MCF 10A (cell line): ENCODE measurements around the gene PPP6R2. TPM values are rescaled to one million over a fixed set of nuclear protein-coding genes. Genes with fewer than 3 reads are reported as not detected.

Source experiments
- BruUV-seq: library from RNA; stranded (reverse); fragments of 400-500 nt; replicated peaks from 2 replicates; lab custom pipeline; 2021; lab: Mats Ljungman, UMichigan
- CTCF ChIA-PET: fragments of 300-600 bp; sonication (Branson Sonifier 250); formaldehyde crosslinking; extraction: SDS; loops from one replicate; lab custom pipeline; 2021; ENCODE audit warnings: antibody characterized with exemption, inconsistent platforms; lab: Yijun Ruan, JAX
- POLR2A ChIA-PET: fragments of 300-600, 350-650 bp; sonication (Branson Sonifier 250); formaldehyde crosslinking; extraction: SDS; loops from one replicate; lab custom pipeline; 2020; ENCODE audit warnings: antibody characterized with exemption, inconsistent platforms; lab: Yijun Ruan, JAX
- DNase-seq: peaks from one replicate; pipeline ENCODE4 v3.0.0-alpha.2; 2018; ENCODE audit not compliant: unreplicated experiment
- H3K27ac Mint-ChIP-seq: one replicate; pipeline ENCODE4 v1.8.0; 2022; ENCODE audit warnings: mild to moderate bottlenecking, low read depth, mixed read lengths; ENCODE audit not compliant: unreplicated experiment
- H3K27me3 Mint-ChIP-seq: one replicate; pipeline ENCODE4 v1.8.0; 2022; ENCODE audit warnings: mixed read lengths; ENCODE audit not compliant: insufficient read depth, unreplicated experiment
- H3K36me3 Mint-ChIP-seq: one replicate; pipeline ENCODE4 v1.8.0; 2022; ENCODE audit warnings: mild to moderate bottlenecking, moderate library complexity, mixed read lengths; ENCODE audit not compliant: insufficient read depth, unreplicated experiment
- H3K4me1 Mint-ChIP-seq: one replicate; pipeline ENCODE4 v1.8.0; 2022; ENCODE audit warnings: mixed read lengths; ENCODE audit not compliant: insufficient read depth, unreplicated experiment
- H3K4me3 Mint-ChIP-seq: one replicate; pipeline ENCODE4 v1.8.0; 2022; ENCODE audit warnings: mild to moderate bottlenecking, moderate library complexity, mixed read lengths; ENCODE audit not compliant: unreplicated experiment
- H3K9me3 Mint-ChIP-seq: one replicate; pipeline ENCODE4 v1.8.0; 2022; ENCODE audit warnings: mixed read lengths; ENCODE audit not compliant: unreplicated experiment
- CTCF ChIP-seq: fragments of 200-600 bp; IDR thresholded peaks from one replicate; pipeline ENCODE4 v1.8.0; 2022; ENCODE audit warnings: antibody characterized with exemption, mild to moderate bottlenecking; ENCODE audit not compliant: unreplicated experiment
- intact Hi-C: fragments of 100-400 bp; cut with micrococcal nuclease; formaldehyde crosslinking; loops from 2 replicates; pipeline ENCODE4 v1.14.1; 2022
- total RNA-seq: library from RNA; stranded (reverse); gene quantifications from 2 replicates; pipeline ENCODE4 v1.2.3, GENCODE V29; 2022

PPP6R2 gene
- total RNA-seq, 1 experiment from 2014 or later, result 30.1 TPM

- CTCF ChIA-PET, result interaction anchor here (0.6 to 1.0 kb wide), 3 partner anchors 8 to 37 kb away, joined by 3 to 4 read pairs (median 3); no protein-coding TSS in a partner anchor
- no TSS peak for BruUV-seq
- no peak overlapping the region for H3K4me3 Mint-ChIP-seq
- TF ChIP-seq CTCF, result no peak
- H3K27ac Mint-ChIP-seq, result no peak overlapping the region
- H3K36me3 Mint-ChIP-seq, result peaks cover 45% of the 10 kb centered on the region
- H3K4me1 Mint-ChIP-seq, result no peaks in the 10 kb centered on the region
- no peaks in the 10 kb centered on the region for H3K27me3 Mint-ChIP-seq
- H3K9me3 Mint-ChIP-seq, result no peaks in the 10 kb centered on the region
- intact Hi-C loops, result no loop called here
- POLR2A ChIA-PET, result interaction anchor here (0.6 kb wide), 1 partner anchor 16 kb away, joined by 3 read pairs; no protein-coding TSS in a partner anchor
- DNase-seq, result no peak
These were observed 117.8 kb downstream of the PPP6R2 start for GRCh38 chr22:50460938-50461337.

DNA sequence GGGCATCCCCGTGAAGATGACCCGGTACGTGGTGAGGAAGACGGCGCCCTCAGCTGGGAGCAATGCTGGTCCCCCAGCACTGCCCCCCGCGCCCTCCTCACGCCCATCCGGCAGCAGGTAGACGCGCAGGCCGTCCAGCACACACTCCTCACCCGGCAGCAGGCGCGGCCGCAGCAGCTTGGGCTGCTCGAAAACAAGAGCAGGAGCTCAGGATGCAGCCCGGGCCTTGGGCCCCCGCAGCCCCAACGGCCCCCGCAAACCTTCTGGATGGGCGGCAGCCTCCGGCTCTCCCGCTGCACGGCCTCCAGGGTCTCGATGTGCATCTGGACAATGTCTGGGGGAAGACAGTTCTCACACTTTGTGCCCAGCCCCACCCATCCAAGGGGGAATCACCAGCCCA is 118.4 kb downstream of the PPP6R2 start:
- DNase-seq, result no peak
- Mint-ChIP-seq H3K27ac (no peak overlapping the region), H3K27me3 (no peaks in the 10 kb centered on the region), H3K9me3 (no peaks in the 10 kb centered on the region), H3K36me3 (peaks cover 45% of the 10 kb centered on the region), H3K4me3 (no peak overlapping the region), H3K4me1 (no peaks in the 10 kb centered on the region)
- no TSS peak for BruUV-seq
- no peak for TF ChIP-seq CTCF
- intact Hi-C loops, result no loop called here
- ChIA-PET POLR2A (no interaction called here), CTCF (interaction anchor here (1.0 kb wide), 1 partner anchor 9 kb away, joined by 3 read pairs; no protein-coding TSS in a partner anchor)

DNA sequence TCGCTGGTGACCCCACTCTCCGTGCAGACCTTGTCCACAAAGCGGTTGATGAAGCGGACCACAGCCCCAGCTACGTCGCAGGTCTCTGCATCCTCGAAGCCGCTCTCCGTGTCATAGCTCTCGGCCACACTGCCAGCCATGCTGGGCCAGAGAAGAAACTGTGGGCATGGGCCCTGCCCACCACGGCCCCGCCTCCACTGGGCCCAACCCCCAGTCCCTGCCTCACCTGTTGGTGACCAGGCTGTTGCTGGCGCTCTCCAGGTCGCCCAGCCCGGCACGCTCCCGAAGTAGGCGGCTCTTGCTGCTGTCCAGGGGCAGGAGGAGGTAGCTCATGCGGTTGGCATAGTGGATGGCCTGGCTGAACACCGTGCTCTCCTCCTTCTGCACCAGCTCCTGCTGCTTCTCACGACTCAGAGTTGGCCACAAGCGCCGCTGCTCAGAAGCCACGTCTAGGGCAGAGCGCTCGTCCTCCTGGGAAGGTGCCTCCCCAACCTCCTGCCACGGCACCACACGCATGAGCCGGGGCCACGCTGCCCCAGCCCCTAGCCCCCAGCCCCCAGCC is 118.9 kb downstream of the PPP6R2 start:
- CTCF ChIA-PET, result interaction anchor here (1.0 kb wide), 1 partner anchor 10 kb away, joined by 3 read pairs; no protein-coding TSS in a partner anchor
- Mint-ChIP-seq H3K9me3 (no peaks in the 10 kb centered on the region), H3K4me3 (no peak overlapping the region), H3K36me3 (peaks cover 46% of the 10 kb centered on the region), H3K27ac (no peak overlapping the region), H3K4me1 (no peaks in the 10 kb centered on the region), H3K27me3 (no peaks in the 10 kb centered on the region)
- BruUV-seq, result no TSS peak
- POLR2A ChIA-PET, result no interaction called here
- TF ChIP-seq CTCF, result no peak
- intact Hi-C loops, result no loop called here
- DNase-seq, result no peak

GRCh38 chr22:50463188-50463900 is 120.2 kb downstream of the PPP6R2 start:
- no TSS peak for BruUV-seq
- no peak overlapping the region for H3K27ac Mint-ChIP-seq
- ChIA-PET CTCF (interaction anchor here (0.6 kb wide), 2 partner anchors 328 to 1665 kb away, joined by 3 to 4 read pairs; no protein-coding TSS in a partner anchor), POLR2A (interaction anchor here (0.7 kb wide), 1 partner anchor 20 kb away, joined by 3 read pairs; no protein-coding TSS in a partner anchor)
- H3K27me3 Mint-ChIP-seq, result no peaks in the 10 kb centered on the region
- peaks cover 35% of the 10 kb centered on the region for H3K36me3 Mint-ChIP-seq
- no peaks in the 10 kb centered on the region for H3K9me3 Mint-ChIP-seq
- DNase-seq, result no peak
- no peak overlapping the region for H3K4me3 Mint-ChIP-seq
- H3K4me1 Mint-ChIP-seq, result no peaks in the 10 kb centered on the region
- TF ChIP-seq CTCF, result no peak
- intact Hi-C loops, result no loop called here
